IMR-90 (cell line): Measurements from ENCODE around the gene FRAS1. TPM values are rescaled to one million over a fixed set of nuclear protein-coding genes. Genes with fewer than 3 reads are reported as not detected.

Source experiments
- ATAC-seq: fragments of 200-7000 bp; cut with Tn5 transposase; 2 replicates; pipeline ENCODE4 v1.9.1; 2020; ENCODE audit warnings: low read depth, mild to moderate bottlenecking, moderate library complexity
- BruUV-seq: library from RNA; stranded (reverse); fragments of 400-500 nt; replicated peaks from 2 replicates; lab custom pipeline; 2021; lab: Mats Ljungman, UMichigan
- CTCF ChIA-PET: fragments of 300-600 bp; formaldehyde crosslinking; extraction: SDS; loops from one replicate; lab custom pipeline; 2021; ENCODE audit warnings: antibody characterized with exemption; lab: Yijun Ruan, JAX
- POLR2A ChIA-PET: fragments of 300-600 bp; sonication (Branson Sonifier 250); formaldehyde crosslinking; loops from one replicate; lab custom pipeline; 2022; ENCODE audit warnings: antibody characterized with exemption; ENCODE audit not compliant: unreplicated experiment; lab: Charles Lee
- DNase-seq: peaks from one replicate; pipeline ENCODE4 v3.0.0; 2013
- H2AFZ ChIP-seq: replicated peaks from 2 replicates; pipeline ENCODE3; 2013; ENCODE audit warnings: low read length, mild to moderate bottlenecking; ENCODE audit not compliant: poor library complexity
- H2AK5ac ChIP-seq: 2 replicates; pipeline ENCODE4 v1.6.1; 2013; ENCODE audit warnings: low read depth, low read length, inconsistent platforms
- H2AK9ac ChIP-seq: replicated peaks from 2 replicates; pipeline ENCODE3; 2013; ENCODE audit warnings: mild to moderate bottlenecking, low read depth, low read length, moderate library complexity; ENCODE audit not compliant: poor library complexity
- H2BK120ac ChIP-seq: 2 replicates; pipeline ENCODE4 v1.6.1; 2013; ENCODE audit warnings: low read depth, low read length, inconsistent platforms
- H2BK15ac ChIP-seq: 3 replicates; pipeline ENCODE4 v1.6.1; 2013; ENCODE audit warnings: low read depth, low read length, inconsistent platforms
- H2BK20ac ChIP-seq: 2 replicates; pipeline ENCODE4 v1.6.1; 2013; ENCODE audit warnings: low read depth, mild to moderate bottlenecking, inconsistent platforms, low read length, moderate library complexity
- H2BK5ac ChIP-seq: 2 replicates; pipeline ENCODE4 v1.6.1; 2013; ENCODE audit warnings: mild to moderate bottlenecking, low read depth, low read length, inconsistent platforms; ENCODE audit not compliant: poor library complexity, severe bottlenecking
- H3K14ac ChIP-seq: replicated peaks from 2 replicates; pipeline ENCODE4 v1.6.1; 2013; ENCODE audit warnings: low read depth, low read length, inconsistent platforms
- H3K18ac ChIP-seq: 2 replicates; pipeline ENCODE4 v1.6.1; 2013; ENCODE audit warnings: low read depth, low read length, control low read depth
- H3K23ac ChIP-seq: 2 replicates; pipeline ENCODE4 v1.6.1; 2013; ENCODE audit warnings: low read depth, low read length, inconsistent platforms
- H3K27ac ChIP-seq: 2 replicates; pipeline ENCODE4 v1.5.1; 2013; ENCODE audit warnings: mild to moderate bottlenecking, control low read depth, low read length; ENCODE audit not compliant: insufficient read depth
- H3K27me3 ChIP-seq: 2 replicates; pipeline ENCODE4 v1.6.1; 2013; ENCODE audit warnings: low read length; ENCODE audit not compliant: control insufficient read depth, insufficient read depth
- H3K36me3 ChIP-seq: 2 replicates; pipeline ENCODE4 v1.6.1; 2013; ENCODE audit warnings: low read length, mixed read lengths; ENCODE audit not compliant: control insufficient read depth, insufficient read depth
- H3K4ac ChIP-seq: 2 replicates; pipeline ENCODE4 v1.6.1; 2013; ENCODE audit warnings: low read depth, low read length, inconsistent platforms
- H3K4me1 ChIP-seq: 2 replicates; pipeline ENCODE4 v1.6.1; 2013; ENCODE audit warnings: low read length, mixed read lengths; ENCODE audit not compliant: control insufficient read depth, insufficient read depth
- H3K4me2 ChIP-seq: 2 replicates; pipeline ENCODE4 v1.6.1; 2013; ENCODE audit warnings: low read depth, mild to moderate bottlenecking, control low read depth, low read length, moderate library complexity
- H3K4me3 ChIP-seq: 2 replicates; pipeline ENCODE4 v1.5.1; 2013; ENCODE audit warnings: low read depth, mild to moderate bottlenecking, control low read depth, low read length, moderate library complexity; ENCODE audit not compliant: insufficient read depth
- H3K56ac ChIP-seq: 2 replicates; pipeline ENCODE4 v1.6.1; 2013; ENCODE audit warnings: low read length, inconsistent platforms; ENCODE audit not compliant: insufficient read depth; ENCODE audit errors: extremely low read depth
- H3K79me1 ChIP-seq, 2 experiments: 2 replicates each; pipeline ENCODE4 v1.6.1; 2013; ENCODE audit warnings: low read length in 2 of 2, inconsistent platforms in 1 of 2, low read depth in 1 of 2
- H3K9ac ChIP-seq: 2 replicates; pipeline ENCODE4 v1.6.1; 2013; ENCODE audit warnings: low read depth, low read length, control low read depth
- H3K9me1 ChIP-seq: 2 replicates; pipeline ENCODE4 v1.6.1; 2013; ENCODE audit warnings: low read length, inconsistent platforms; ENCODE audit not compliant: insufficient read depth
- H3K9me3 ChIP-seq: 2 replicates; pipeline ENCODE4 v1.6.1; 2013; ENCODE audit warnings: low read length; ENCODE audit not compliant: control insufficient read depth, insufficient read depth
- H4K20me1 ChIP-seq: 2 replicates; pipeline ENCODE4 v1.6.1; 2013; ENCODE audit warnings: low read length, inconsistent platforms; ENCODE audit not compliant: insufficient read depth
- H4K5ac ChIP-seq: 2 replicates; pipeline ENCODE4 v1.6.1; 2013; ENCODE audit warnings: mild to moderate bottlenecking, low read depth, low read length, control low read depth
- H4K8ac ChIP-seq, 2 experiments: 2 replicates each; pipeline ENCODE4 v1.6.1; 2013; ENCODE audit warnings: low read depth in 2 of 2, low read length in 2 of 2, control low read depth in 1 of 2, inconsistent platforms in 1 of 2
- H4K91ac ChIP-seq: 2 replicates; pipeline ENCODE4 v1.6.1; 2013; ENCODE audit warnings: low read depth, low read length, inconsistent platforms; ENCODE audit not compliant: insufficient read depth
- CEBPB ChIP-seq: IDR thresholded peaks from 2 replicates; pipeline ENCODE4 v1.6.1; 2012; ENCODE audit warnings: low read depth, low read length, improper control_type of control experiment
- WGBS, 2 experiments: methylation state at CpG; one replicate each; pipeline versions ENCODE4 v1.1.5 to v1.1.7; 2013; ENCODE audit warnings: missing lambda C conversion rate in 2 of 2; ENCODE audit not compliant: insufficient read length in 1 of 2; ENCODE audit errors: extremely low coverage in 2 of 2; 5-methylcytosine and 5-hydroxymethylcytosine counted together
- dilution Hi-C: fragments of 300-500 bp; cut with HindIII; formaldehyde crosslinking; loops from one replicate; pipeline ENCODE4 v1.14.3; 2018; ENCODE audit warnings: low sequenced_read_pairs; ENCODE audit not compliant: unreplicated experiment
- in situ Hi-C: fragments of 300-500 bp; cut with MboI; formaldehyde crosslinking; loops from 3 replicates; pipeline ENCODE4 v1.14.3; 2019; ENCODE audit warnings: low sequenced_read_pairs, inconsistent platforms, mixed read lengths
- intact Hi-C: fragments of 100-400 bp; cut with micrococcal nuclease; formaldehyde crosslinking; loops from 2 replicates; pipeline ENCODE4 v1.10.0; 2022
- polyA plus RNA-seq, 3 experiments: library from polyadenylated mRNA; depleted of rRNA; stranded (reverse); fragments of >200 nt; gene quantifications; 2 replicates each; pipeline ENCODE4 v1.2.3, GENCODE V29; 2012; ENCODE audit warnings: low replicate concordance in 1 of 3
- total RNA-seq: library from RNA; depleted of rRNA; stranded (reverse); fragments of >200 nt; gene quantifications from 2 replicates; pipeline ENCODE4 v1.2.3, GENCODE V29; 2012

FRAS1 gene
- total and polyA plus RNA-seq, 2 of the 4 experiments (the other 2 are of a cell fraction), result under 0.01 to 0.03 TPM

GRCh38 chr4:78254893-78255292, 197.8 kb downstream of the FRAS1 start:
- H3K4me2 ChIP-seq, result no peak overlapping the region
- H3K23ac ChIP-seq, result no peak overlapping the region
- no peaks in the 10 kb centered on the region for H3K9me3 ChIP-seq
- H4K20me1 ChIP-seq, result no peaks in the 10 kb centered on the region
- H4K8ac ChIP-seq, result no peak overlapping the region
- no peaks in the 10 kb centered on the region for H3K4me1 ChIP-seq
- H3K56ac ChIP-seq, result no peak overlapping the region
- H2BK120ac ChIP-seq, result no peak overlapping the region
- dilution Hi-C loops (no loop called here), in situ Hi-C loops (no loop called here), intact Hi-C loops (no loop called here)
- DNase-seq (no peak), ATAC-seq (no peak)
- H2AFZ ChIP-seq, result no peak overlapping the region
- H3K79me1 ChIP-seq, result no peaks in the 10 kb centered on the region
- no peak overlapping the region for H2BK20ac ChIP-seq
- H3K9ac ChIP-seq, result no peak overlapping the region
- no peak overlapping the region for H2BK5ac ChIP-seq
- POLR2A ChIA-PET, result no interaction called here
- no peak overlapping the region for H3K18ac ChIP-seq
- H3K36me3 ChIP-seq, result no peaks in the 10 kb centered on the region
- no peak overlapping the region for H4K5ac ChIP-seq
- H3K9me1 ChIP-seq, result no peaks in the 10 kb centered on the region
- no peak overlapping the region for H2AK9ac ChIP-seq
- no peak overlapping the region for H3K4ac ChIP-seq
- TF ChIP-seq CEBPB, result no peak
- no peak overlapping the region for H3K4me3 ChIP-seq
- H3K27me3 ChIP-seq, result no peaks in the 10 kb centered on the region
- BruUV-seq, result no TSS peak
- no CpG with 5 or more reads among the region's 4 CpGs for WGBS, 2 experiments
- H3K27ac ChIP-seq, result no peak overlapping the region
- CTCF ChIA-PET, result no interaction called here
- H4K91ac ChIP-seq, result no peak overlapping the region
- no peak overlapping the region for H2AK5ac ChIP-seq
- no peak overlapping the region for H2BK15ac ChIP-seq
- H3K14ac ChIP-seq, result no peak overlapping the region
